Heart left ventricle (tissue), 13 donors: ENCODE measurements around the gene ATG16L2.

Source experiments
- POLR2A ChIP-seq, 2 donors: fragments of 450-650 bp; IDR thresholded peaks; one replicate each; pipeline ENCODE4 v1.6.1; 2017; ENCODE audit warnings: antibody characterized with exemption in 2 of 2, mild to moderate bottlenecking in 2 of 2, moderate library complexity in 2 of 2
- TF ChIP-seq, protein P1 (sequence below), 12 donors: fragments of 200-600 bp; sonication (generic) in 4 of 12; IDR thresholded peaks; one replicate each; pipeline versions ENCODE4 v1.5.0 to v1.8.0; 2018 to 2022; ENCODE audit warnings: antibody characterized with exemption in 12 of 12, mild to moderate bottlenecking in 5 of 12
- donor health status: ischemic (EF 13 %, LVEDD 7.1; RV severe dilation, severe dysfunction).
- donor health status: DM: no; HTN: yes; CAD: no.
- donor health status: DM: no; HTN: no; CAD: no.
- donor health status: ischemic (EF 25% LVEDD 6.9; RV normal size, moderate dysfunction).
- donor health status: ischemic (EF 25% LVEDD 5.7; RV mildly dilated, moderate dysfunction).
- donor health status: ischemic (EF 35%, LVEDD 5.7; RV mildly dilated, moderate dysfunction).
- donor health status: nonischemic (EF 11% LVEDD 7.7; RV severe dilation, severe dysfunction).
- donor health status: DM: yes; HTN: yes; CAD: no.
- donor health status: PGD.
- donor health status: ischemic (EF 29% LVEDD 5.4; RV normal size, mild dysfunction).
- donor health status: nonischemic (EF 23%, LVEDD 6.1; RV moderate dilation, normal function).

DNA sequence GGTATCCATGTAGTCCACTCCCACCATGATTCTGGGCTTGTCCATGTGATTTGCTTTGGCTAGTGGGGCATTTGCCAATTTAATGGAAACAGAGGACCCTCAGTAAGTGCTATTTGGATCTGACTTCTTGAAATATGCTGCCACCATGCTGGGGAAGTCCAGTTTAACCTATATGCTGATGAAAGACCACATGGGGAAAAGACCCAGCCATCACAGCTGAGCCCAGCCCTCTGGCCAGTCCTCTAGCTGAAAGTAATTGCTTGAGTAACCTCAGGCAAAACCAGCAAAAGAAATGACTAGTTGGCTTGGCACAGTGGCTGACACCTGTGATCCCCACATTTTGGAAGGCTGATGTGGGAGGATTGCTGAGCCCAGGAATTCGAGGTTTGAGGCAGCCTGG lies 61.5 kb downstream of the ATG16L2 start:
- no peak for TF ChIP-seq POLR2A (IDR thresholded peaks at IDR 0.05)
- TF ChIP-seq, protein P1, sequence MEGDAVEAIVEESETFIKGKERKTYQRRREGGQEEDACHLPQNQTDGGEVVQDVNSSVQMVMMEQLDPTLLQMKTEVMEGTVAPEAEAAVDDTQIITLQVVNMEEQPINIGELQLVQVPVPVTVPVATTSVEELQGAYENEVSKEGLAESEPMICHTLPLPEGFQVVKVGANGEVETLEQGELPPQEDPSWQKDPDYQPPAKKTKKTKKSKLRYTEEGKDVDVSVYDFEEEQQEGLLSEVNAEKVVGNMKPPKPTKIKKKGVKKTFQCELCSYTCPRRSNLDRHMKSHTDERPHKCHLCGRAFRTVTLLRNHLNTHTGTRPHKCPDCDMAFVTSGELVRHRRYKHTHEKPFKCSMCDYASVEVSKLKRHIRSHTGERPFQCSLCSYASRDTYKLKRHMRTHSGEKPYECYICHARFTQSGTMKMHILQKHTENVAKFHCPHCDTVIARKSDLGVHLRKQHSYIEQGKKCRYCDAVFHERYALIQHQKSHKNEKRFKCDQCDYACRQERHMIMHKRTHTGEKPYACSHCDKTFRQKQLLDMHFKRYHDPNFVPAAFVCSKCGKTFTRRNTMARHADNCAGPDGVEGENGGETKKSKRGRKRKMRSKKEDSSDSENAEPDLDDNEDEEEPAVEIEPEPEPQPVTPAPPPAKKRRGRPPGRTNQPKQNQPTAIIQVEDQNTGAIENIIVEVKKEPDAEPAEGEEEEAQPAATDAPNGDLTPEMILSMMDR (IDR thresholded peaks at IDR 0.05), result no peak
